OCI-LY1 (cell line): ENCODE measurements around the gene KIF25.

Experiments
- H2AFZ ChIP-seq: fragments of 200-600 bp; sonication (generic), shearing (Covaris generic); 2 replicates; pipeline ENCODE4 v1.6.0; 2014; ENCODE audit warnings: antibody characterized with exemption, mild to moderate bottlenecking, low read length
- H3F3A ChIP-seq: fragments of 200-600 bp; sonication (generic), shearing (Covaris generic); 2 replicates; pipeline ENCODE4 v1.6.0; 2014; ENCODE audit warnings: mild to moderate bottlenecking, antibody characterized with exemption, low read length, moderate library complexity; ENCODE audit not compliant: insufficient read depth
- H3K27ac ChIP-seq: fragments of 200-600 bp; sonication (generic); 2 replicates; pipeline ENCODE4 v1.5.1; 2014; ENCODE audit warnings: low read length, mixed run types, mild to moderate bottlenecking, low read depth; ENCODE audit not compliant: poor library complexity, severe bottlenecking
- H3K27me3 ChIP-seq: fragments of 200-600 bp; sonication (generic); 2 replicates; pipeline ENCODE4 v1.6.0; 2014; ENCODE audit warnings: antibody characterized with exemption, mild to moderate bottlenecking, low read length, moderate library complexity; ENCODE audit not compliant: insufficient read depth
- H3K36me3 ChIP-seq: fragments of 200-600 bp; sonication (generic); 2 replicates; pipeline ENCODE4 v1.6.1; 2014; ENCODE audit warnings: mild to moderate bottlenecking, antibody characterized with exemption, low read length, moderate library complexity, mixed read lengths; ENCODE audit not compliant: insufficient read depth
- H3K4me1 ChIP-seq: fragments of 200-600 bp; sonication (generic); 2 replicates; pipeline ENCODE4 v1.5.1; 2014; ENCODE audit warnings: mild to moderate bottlenecking, low read length, moderate library complexity; ENCODE audit not compliant: insufficient read depth, severe bottlenecking
- H3K4me2 ChIP-seq: fragments of 200-600 bp; sonication (generic), shearing (Covaris generic); 2 replicates; pipeline ENCODE4 v1.6.1; 2014; ENCODE audit warnings: low read length
- H3K4me3 ChIP-seq: fragments of 200-600 bp; sonication (generic); 2 replicates; pipeline ENCODE4 v1.5.1; 2014; ENCODE audit warnings: low read length, low read depth, mild to moderate bottlenecking, mixed read lengths; ENCODE audit not compliant: poor library complexity, severe bottlenecking
- H3K79me2 ChIP-seq: fragments of 200-600 bp; shearing (Covaris generic); 2 replicates; pipeline ENCODE4 v1.6.1; 2016; ENCODE audit warnings: mixed run types, low read length, mixed read lengths; ENCODE audit not compliant: insufficient read depth
- H3K9ac ChIP-seq: fragments of 200-600 bp; sonication (generic), shearing (Covaris generic); 2 replicates; pipeline ENCODE4 v1.6.1; 2014; ENCODE audit warnings: mild to moderate bottlenecking, low read length, mixed read lengths
- H3K9me2 ChIP-seq: fragments of 200-600 bp; sonication (generic), shearing (Covaris generic); 2 replicates; pipeline ENCODE4 v1.6.1; 2014; ENCODE audit warnings: low read depth, mild to moderate bottlenecking, low read length, mixed read lengths
- H3K9me3 ChIP-seq: fragments of 200-600 bp; shearing (Covaris generic); 2 replicates; pipeline ENCODE4 v1.6.1; 2014; ENCODE audit warnings: low read length, mixed read lengths
- H4K20me1 ChIP-seq: fragments of 200-600 bp; sonication (generic), shearing (Covaris generic); 2 replicates; pipeline ENCODE4 v1.6.0; 2016; ENCODE audit warnings: mild to moderate bottlenecking, low read length; ENCODE audit not compliant: insufficient read depth
- EZH2 ChIP-seq: fragments of 200-600 bp; sonication (generic), shearing (Covaris generic); IDR thresholded peaks from 2 replicates; pipeline ENCODE4 v1.8.0; 2017; ENCODE audit warnings: borderline replicate concordance, mixed run types, mild to moderate bottlenecking, antibody characterized with exemption, low read length, moderate library complexity, mixed read lengths
- TF ChIP-seq, protein P1 (sequence below): fragments of 200-600 bp; sonication (generic), shearing (Covaris generic); IDR thresholded peaks from 2 replicates; pipeline ENCODE4 v1.5.1; 2017; ENCODE audit warnings: mild to moderate bottlenecking, antibody characterized with exemption, low read length, moderate library complexity, mixed read lengths

Gene KIF25

DNA sequence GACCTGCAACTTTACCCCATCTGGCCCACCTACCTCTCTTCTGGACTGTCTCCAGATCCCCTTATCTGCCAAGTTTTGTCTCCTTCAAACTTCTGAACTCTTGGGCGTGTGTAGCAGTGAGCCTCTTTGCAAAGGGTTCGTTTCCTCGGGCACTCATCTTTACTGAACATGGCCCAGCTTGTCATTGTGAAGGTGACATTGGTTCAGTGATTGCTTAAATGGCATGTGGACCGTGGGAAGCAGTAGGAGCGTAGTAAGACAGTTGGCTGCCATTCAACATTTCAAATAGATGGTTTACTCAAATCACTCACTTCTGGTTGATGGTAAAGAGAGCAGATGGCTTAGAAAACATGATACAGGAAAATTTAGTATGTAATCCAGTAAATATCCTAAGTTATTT, 34.8 kb upstream of the KIF25 start:
- Histone ChIP-seq H3F3A (no peaks in the 10 kb centered on the region), H2AFZ (no peak overlapping the region), H3K27ac (no peak overlapping the region), H3K9me3 (no peaks in the 10 kb centered on the region), H3K4me1 (no peaks in the 10 kb centered on the region), H3K36me3 (no peaks in the 10 kb centered on the region), H3K4me2 (no peak overlapping the region), H3K9ac (no peak overlapping the region), H3K27me3 (no peaks in the 10 kb centered on the region), H3K9me2 (no peaks in the 10 kb centered on the region), H3K4me3 (no peak overlapping the region), H3K79me2 (no peaks in the 10 kb centered on the region), H4K20me1 (no peaks in the 10 kb centered on the region)
- TF ChIP-seq, protein P1, sequence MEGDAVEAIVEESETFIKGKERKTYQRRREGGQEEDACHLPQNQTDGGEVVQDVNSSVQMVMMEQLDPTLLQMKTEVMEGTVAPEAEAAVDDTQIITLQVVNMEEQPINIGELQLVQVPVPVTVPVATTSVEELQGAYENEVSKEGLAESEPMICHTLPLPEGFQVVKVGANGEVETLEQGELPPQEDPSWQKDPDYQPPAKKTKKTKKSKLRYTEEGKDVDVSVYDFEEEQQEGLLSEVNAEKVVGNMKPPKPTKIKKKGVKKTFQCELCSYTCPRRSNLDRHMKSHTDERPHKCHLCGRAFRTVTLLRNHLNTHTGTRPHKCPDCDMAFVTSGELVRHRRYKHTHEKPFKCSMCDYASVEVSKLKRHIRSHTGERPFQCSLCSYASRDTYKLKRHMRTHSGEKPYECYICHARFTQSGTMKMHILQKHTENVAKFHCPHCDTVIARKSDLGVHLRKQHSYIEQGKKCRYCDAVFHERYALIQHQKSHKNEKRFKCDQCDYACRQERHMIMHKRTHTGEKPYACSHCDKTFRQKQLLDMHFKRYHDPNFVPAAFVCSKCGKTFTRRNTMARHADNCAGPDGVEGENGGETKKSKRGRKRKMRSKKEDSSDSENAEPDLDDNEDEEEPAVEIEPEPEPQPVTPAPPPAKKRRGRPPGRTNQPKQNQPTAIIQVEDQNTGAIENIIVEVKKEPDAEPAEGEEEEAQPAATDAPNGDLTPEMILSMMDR, result no peak
- TF ChIP-seq EZH2, result no peak

DNA sequence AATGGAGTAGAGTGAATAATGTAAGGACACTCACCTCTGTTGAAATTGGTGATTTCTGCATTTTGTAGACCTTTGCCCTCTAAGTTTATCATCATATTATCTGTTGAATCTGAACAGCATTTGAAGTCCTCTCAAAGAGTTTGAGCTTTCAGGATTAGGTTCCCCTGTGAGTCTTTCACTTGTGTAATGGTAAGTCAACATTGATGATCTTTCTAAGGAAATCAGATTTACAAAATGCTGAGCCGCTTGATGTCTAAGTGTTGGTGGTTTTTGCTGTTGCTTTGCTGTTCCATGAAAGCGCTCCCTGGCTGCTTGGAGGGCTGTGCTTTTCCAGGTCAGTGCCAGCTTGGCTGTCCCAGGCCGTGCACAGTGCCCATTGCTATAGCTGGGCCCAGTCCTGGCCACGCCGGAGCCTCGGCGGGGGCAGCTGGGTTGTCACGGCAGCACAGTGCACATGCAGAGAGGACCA, 33.8 kb upstream of the KIF25 start:
- no peak for TF ChIP-seq EZH2
- TF ChIP-seq, protein P1, result no peak
- H3K79me2 ChIP-seq, result no peaks in the 10 kb centered on the region
- H3K4me2 ChIP-seq, result no peak overlapping the region

DNA sequence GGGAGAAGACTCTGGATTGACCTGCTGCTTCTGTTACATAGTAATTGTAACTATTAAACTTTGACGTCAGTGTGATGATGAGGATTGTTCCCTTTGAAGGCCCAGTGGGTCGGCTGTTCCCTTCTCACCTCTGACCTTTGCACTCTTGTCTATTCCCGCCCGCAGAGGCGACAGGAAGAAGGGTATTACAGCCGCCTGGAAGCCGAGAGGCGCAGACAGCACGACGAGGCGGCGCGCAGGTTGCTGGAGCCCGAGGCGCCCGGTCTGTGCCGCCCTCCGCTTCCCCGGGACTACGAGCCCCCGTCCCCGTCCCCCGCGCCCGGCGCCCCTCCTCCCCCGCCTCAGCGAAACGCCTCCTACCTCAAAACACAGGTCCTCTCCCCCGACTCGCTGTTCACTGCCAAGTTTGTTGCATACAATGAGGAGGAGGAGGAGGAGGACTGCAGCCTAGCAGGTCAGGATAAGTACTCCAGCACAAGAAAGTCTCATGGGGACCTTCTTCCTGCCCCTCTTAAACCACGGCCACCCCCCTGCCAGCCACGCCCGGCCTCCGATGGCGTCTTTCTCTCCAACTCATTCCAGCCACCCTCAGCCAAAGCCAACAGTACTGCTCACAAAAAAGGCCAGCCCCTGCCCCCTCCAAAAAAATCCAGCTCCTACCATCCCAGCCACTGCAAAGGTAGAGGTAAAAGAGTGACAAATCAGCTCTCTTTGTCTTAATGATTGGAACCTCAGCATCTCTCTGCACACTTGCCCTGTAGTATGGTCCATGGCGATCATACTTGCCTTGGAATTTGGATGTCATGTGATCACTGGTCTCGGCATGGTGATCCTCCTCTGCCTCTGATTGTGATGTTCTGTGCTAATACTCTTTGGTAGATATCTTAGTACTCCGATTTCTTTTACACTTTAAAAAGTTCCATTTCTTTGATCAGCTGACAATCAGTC, 31.6 kb upstream of the KIF25 start:
- Histone ChIP-seq H3K4me1 (no peaks in the 10 kb centered on the region), H2AFZ (no peak overlapping the region), H3K36me3 (no peaks in the 10 kb centered on the region), H3K9me2 (no peaks in the 10 kb centered on the region), H3K27me3 (no peaks in the 10 kb centered on the region), H3K9ac (no peak overlapping the region), H3F3A (no peaks in the 10 kb centered on the region), H4K20me1 (no peaks in the 10 kb centered on the region), H3K4me3 (no peak overlapping the region), H3K27ac (no peak overlapping the region), H3K79me2 (no peaks in the 10 kb centered on the region), H3K9me3 (no peaks in the 10 kb centered on the region), H3K4me2 (no peak overlapping the region)
- TF ChIP-seq, protein P1, result no peak
- no peak for TF ChIP-seq EZH2

More for the DNA sequence above, 33.8 kb upstream of the KIF25 start:
- H3K9me2 ChIP-seq, result no peaks in the 10 kb centered on the region
- no peaks in the 10 kb centered on the region for H3K36me3 ChIP-seq
- no peaks in the 10 kb centered on the region for H4K20me1 ChIP-seq
- no peaks in the 10 kb centered on the region for H3F3A ChIP-seq
- H3K27me3 ChIP-seq, result no peaks in the 10 kb centered on the region
- H3K4me3 ChIP-seq, result no peak overlapping the region
- no peaks in the 10 kb centered on the region for H3K4me1 ChIP-seq
- no peak overlapping the region for H2AFZ ChIP-seq
- no peaks in the 10 kb centered on the region for H3K9me3 ChIP-seq
- no peak overlapping the region for H3K9ac ChIP-seq
- H3K27ac ChIP-seq, result no peak overlapping the region
